Measurements from ENCODE around the gene KLHDC4.

DNA sequence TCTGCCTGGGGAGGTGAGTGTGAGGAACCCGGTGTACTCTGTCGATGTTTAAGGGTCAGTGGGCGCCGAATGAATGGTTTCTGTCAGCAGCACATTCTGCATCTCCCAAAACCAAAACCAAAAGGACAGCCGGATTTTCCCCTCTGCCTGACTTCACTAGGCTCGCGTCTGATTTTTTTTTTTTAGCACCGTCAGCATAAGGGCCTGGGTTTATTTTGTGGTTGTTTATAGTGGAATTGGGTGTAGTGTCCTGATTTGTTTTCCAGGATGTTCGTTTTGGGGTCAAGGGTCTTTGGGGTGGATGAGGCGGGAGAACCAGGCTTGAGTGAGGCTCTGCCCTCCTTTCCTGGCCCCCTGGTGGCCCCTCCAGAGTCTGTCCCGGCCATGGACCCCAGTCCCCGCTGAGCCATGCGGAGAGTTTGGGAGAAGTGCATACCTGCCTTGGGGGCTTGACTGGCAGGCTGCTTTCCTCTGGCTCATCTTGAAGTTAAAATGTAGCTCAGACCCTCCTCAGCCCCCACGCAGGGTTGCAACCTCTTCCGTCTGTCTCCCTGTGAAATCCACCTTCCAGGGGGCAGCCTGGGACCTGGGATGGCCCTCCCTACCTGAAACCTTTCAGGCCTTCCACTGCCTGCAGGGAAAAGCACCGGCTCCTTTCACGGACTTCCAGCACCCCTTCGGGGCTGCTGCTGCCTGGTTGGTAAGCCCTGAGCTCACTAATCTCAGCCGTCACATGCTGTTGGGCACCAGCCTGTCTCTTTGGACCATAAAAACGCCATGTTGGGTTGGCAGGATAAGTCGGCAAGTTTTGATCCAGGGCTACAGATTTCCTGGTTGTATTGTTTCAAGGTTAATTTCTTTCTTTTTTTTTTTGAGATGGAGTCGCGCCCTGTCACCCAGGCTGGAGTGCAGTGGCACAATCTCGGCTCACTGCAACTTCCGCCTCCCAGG lies 103.3 kb downstream of the KLHDC4 start:
- no peak for TF ChIP-seq EHMT2 (IDR thresholded peaks at IDR 0.05)
- TF ChIP-seq RNF2 (IDR thresholded peaks at IDR 0.05) = no peak
- no peak for TF ChIP-seq BRCA1 (IDR thresholded peaks at IDR 0.05)
- TF ChIP-seq BRCA1 (CRISPR knock-in tag; IDR thresholded peaks at IDR 0.05) = no peak
- TF ChIP-seq MAFK (IDR thresholded peaks at IDR 0.05; ENCODE audit: low read length) = peak; percentile 24; the same call in 1 of the 2 replicates
- TF ChIP-seq HNRNPL (IDR thresholded peaks at IDR 0.05; ENCODE audit: low read depth, low read length) = no peak
- no peak for TF ChIP-seq POLR2A (conservative IDR thresholded peaks at IDR 0.05)
- no peak for TF ChIP-seq MTA1 (IDR thresholded peaks at IDR 0.05; ENCODE audit: borderline replicate concordance)
- no peak for TF ChIP-seq TGIF2 (CRISPR knock-in tag; IDR thresholded peaks at IDR 0.05)
- no peak for TF ChIP-seq ZNF384 (IDR thresholded peaks at IDR 0.05; ENCODE audit: low read depth, low read length)
- no peak for TF ChIP-seq THRAP3 (IDR thresholded peaks at IDR 0.05; ENCODE audit: borderline replicate concordance)
